Ishikawa (cell line): Measurements from ENCODE around the gene TNFRSF19.
A peak's percentile ranks its signal among the peaks of the same experiment; 100 is the strongest.

ENCODE experiments used
- CEBPB ChIP-seq: IDR thresholded peaks from 2 replicates; pipeline ENCODE4 v1.6.1; 2012
- CREB1 ChIP-seq: IDR thresholded peaks from 2 replicates; pipeline ENCODE4 v1.6.1; 2012; ENCODE audit warnings: low read depth
- EGR1 ChIP-seq: IDR thresholded peaks from 2 replicates; pipeline ENCODE4 v1.6.1; 2012
- EP300 ChIP-seq: IDR thresholded peaks from 2 replicates; pipeline ENCODE4 v1.6.1; 2012; ENCODE audit warnings: borderline replicate concordance
- FOXM1 ChIP-seq: IDR thresholded peaks from 2 replicates; pipeline ENCODE4 v1.6.1; 2012; ENCODE audit warnings: low read depth, borderline replicate concordance
- NFIC ChIP-seq: IDR thresholded peaks from 2 replicates; pipeline ENCODE4 v1.6.1; 2012
- RAD21 ChIP-seq: IDR thresholded peaks from 2 replicates; pipeline ENCODE4 v1.6.1; 2012; ENCODE audit warnings: low read depth
- TAF1 ChIP-seq: IDR thresholded peaks from 2 replicates; pipeline ENCODE4 v1.6.1; 2012; ENCODE audit warnings: low read depth, mild to moderate bottlenecking
- TCF12 ChIP-seq: IDR thresholded peaks from 2 replicates; pipeline ENCODE4 v1.6.1; 2012; ENCODE audit warnings: low read depth
- TEAD4 ChIP-seq: IDR thresholded peaks from 2 replicates; pipeline ENCODE4 v1.6.1; 2012
- YY1 ChIP-seq: IDR thresholded peaks from 2 replicates; pipeline ENCODE4 v1.6.1; 2012; ENCODE audit warnings: low read depth
- ZBTB7A ChIP-seq: IDR thresholded peaks from 2 replicates; pipeline ENCODE4 v1.6.1; 2012; ENCODE audit warnings: low read depth
- TF ChIP-seq, protein P1 (sequence below): IDR thresholded peaks from 2 replicates; pipeline ENCODE4 v1.6.1; 2012
- TF ChIP-seq, protein P2 (sequence below): IDR thresholded peaks from 2 replicates; pipeline ENCODE4 v1.6.1; 2012
- TF ChIP-seq, protein P3 (sequence below): IDR thresholded peaks from 2 replicates; pipeline ENCODE4 v1.6.1; 2012; ENCODE audit warnings: low read depth, mild to moderate bottlenecking

TNFRSF19 gene

DNA sequence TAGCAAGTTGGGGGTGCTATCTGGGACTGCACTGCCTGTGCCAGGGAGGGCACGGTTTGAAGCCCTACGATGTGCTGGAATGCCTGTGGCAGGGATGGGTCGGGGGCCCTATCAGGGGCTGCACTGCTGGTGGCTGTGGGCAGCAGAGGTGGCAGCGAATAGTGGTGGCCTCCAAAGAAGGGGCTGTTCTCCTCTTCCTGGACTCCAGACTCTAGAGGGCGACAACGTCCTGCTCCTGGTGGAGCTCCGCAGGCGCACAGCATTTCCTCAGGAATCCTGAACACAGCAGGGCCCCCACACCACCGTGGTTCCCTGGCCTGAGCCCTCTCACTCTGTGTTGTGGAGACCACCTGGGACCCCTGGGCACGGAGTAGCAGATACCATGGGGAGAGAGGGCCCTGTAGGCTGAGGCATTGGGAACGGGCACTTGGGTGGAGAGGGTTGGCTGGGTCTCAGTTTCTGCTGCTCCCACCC, 145.6 kb downstream of the TNFRSF19 start:
- TF ChIP-seq CEBPB (no peak), RAD21 (peak; percentile 67)

DNA sequence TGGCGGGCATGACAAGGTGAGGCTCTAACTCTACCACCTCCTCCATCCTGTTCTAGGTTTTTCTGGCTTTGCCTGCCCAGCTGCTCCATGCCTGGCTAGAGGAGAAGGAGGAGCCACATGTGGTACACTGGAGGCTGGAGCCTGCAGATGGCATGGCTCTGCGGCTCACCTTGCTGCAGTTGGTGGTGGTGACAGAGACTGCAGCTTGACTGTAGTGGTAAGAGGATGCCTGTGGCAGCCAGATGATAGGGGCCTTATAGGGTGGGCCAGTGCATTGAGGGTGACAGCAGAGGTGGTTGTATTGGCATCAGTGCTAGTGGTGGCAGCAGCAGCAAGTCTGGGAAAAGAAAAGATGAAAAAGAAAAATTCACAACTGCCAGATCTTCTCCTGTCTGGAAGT, 146.2 kb downstream of the TNFRSF19 start:
- TF ChIP-seq, protein P1, sequence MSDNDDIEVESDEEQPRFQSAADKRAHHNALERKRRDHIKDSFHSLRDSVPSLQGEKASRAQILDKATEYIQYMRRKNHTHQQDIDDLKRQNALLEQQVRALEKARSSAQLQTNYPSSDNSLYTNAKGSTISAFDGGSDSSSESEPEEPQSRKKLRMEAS: no peak
- no peak for TF ChIP-seq RAD21
- no peak for TF ChIP-seq CEBPB
- TF ChIP-seq YY1: no peak
- TF ChIP-seq ZBTB7A: no peak
- TF ChIP-seq, protein P2, sequence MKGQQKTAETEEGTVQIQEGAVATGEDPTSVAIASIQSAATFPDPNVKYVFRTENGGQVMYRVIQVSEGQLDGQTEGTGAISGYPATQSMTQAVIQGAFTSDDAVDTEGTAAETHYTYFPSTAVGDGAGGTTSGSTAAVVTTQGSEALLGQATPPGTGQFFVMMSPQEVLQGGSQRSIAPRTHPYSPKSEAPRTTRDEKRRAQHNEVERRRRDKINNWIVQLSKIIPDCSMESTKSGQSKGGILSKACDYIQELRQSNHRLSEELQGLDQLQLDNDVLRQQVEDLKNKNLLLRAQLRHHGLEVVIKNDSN: no peak
- no peak for TF ChIP-seq TAF1
- no peak for TF ChIP-seq TCF12

DNA sequence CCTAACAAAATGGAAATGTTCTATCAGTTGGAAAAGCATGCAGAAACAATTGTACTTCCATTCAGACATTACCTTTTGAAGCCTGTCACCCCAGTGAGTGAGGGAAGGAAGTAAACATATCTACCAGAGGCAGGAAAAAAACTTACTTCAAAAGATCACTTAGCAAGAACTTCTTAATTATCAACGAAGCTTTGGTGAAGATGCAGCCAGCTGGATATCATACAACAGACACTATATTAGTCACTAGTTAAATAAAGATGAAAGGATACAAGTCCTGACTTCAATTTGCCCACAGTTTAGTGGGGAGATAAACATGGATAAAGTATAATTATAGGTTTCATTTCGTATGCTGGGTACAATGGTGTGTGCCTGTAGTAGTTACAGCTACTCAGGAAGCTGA, 148.8 kb downstream of the TNFRSF19 start:
- TF ChIP-seq, protein P2: no peak
- no peak for TF ChIP-seq CREB1
- no peak for TF ChIP-seq TCF12
- TF ChIP-seq RAD21: no peak

DNA sequence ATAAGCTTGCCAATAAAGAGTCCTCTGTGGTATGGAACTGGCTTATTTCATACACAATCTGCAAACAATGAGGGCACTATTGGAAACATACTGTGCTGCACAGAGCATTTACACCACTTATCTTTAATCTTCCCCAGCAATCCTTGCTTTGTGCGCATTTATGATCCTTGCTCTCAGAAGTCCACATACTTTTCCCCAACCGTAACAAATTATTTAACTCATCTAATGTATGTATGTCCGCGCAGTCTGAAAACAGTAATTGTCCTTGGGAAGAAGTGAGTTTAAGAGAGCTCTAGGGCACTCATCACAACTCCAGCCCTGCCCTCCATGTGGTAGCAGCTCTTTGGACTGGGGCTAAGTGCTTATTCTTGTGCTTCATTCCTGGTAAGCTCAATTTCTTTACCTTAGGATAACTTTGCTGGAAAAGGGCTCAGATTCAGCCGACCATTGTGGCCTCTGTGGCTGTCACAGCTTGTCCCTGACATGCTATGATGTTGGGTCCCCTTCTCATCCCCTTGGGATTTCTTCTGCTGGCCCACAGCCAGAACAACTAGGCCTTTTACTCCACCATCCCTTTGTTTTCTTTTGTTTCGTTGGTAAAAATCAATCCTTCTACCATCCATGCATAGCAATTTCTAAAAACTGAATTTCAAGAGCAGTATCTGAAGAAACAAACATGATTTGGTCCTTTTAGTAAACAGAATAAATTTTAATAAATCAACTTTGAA, 152.7 kb downstream of the TNFRSF19 start:
- TF ChIP-seq CREB1: no peak
- TF ChIP-seq TCF12: no peak
- TF ChIP-seq, protein P3, sequence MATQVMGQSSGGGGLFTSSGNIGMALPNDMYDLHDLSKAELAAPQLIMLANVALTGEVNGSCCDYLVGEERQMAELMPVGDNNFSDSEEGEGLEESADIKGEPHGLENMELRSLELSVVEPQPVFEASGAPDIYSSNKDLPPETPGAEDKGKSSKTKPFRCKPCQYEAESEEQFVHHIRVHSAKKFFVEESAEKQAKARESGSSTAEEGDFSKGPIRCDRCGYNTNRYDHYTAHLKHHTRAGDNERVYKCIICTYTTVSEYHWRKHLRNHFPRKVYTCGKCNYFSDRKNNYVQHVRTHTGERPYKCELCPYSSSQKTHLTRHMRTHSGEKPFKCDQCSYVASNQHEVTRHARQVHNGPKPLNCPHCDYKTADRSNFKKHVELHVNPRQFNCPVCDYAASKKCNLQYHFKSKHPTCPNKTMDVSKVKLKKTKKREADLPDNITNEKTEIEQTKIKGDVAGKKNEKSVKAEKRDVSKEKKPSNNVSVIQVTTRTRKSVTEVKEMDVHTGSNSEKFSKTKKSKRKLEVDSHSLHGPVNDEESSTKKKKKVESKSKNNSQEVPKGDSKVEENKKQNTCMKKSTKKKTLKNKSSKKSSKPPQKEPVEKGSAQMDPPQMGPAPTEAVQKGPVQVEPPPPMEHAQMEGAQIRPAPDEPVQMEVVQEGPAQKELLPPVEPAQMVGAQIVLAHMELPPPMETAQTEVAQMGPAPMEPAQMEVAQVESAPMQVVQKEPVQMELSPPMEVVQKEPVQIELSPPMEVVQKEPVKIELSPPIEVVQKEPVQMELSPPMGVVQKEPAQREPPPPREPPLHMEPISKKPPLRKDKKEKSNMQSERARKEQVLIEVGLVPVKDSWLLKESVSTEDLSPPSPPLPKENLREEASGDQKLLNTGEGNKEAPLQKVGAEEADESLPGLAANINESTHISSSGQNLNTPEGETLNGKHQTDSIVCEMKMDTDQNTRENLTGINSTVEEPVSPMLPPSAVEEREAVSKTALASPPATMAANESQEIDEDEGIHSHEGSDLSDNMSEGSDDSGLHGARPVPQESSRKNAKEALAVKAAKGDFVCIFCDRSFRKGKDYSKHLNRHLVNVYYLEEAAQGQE: no peak
- TF ChIP-seq FOXM1: no peak
- TF ChIP-seq, protein P2: no peak
- TF ChIP-seq TAF1: no peak

DNA sequence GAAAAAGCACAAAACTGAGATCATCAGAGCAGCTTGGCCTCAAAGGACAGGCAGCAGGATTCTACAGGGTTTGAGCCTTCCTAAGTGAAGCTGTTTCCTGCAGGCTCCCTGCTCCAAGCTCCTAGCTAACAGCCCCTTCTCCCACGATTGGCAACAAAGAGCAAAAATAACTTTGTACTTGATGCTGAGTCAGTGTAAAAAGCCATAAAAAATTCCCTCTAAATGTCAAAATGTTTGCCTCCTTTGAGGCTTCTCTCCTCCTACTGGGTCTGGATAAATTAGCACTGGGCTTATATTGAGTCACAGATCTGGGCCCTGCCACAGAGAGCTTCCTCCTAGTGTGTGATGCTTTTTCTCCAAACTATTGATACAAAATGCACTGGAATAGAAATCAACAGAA, 153.3 kb downstream of the TNFRSF19 start:
- TF ChIP-seq TCF12: no peak
- TF ChIP-seq YY1: no peak
- TF ChIP-seq FOXM1: no peak
- TF ChIP-seq TEAD4: no peak
- no peak for TF ChIP-seq RAD21
- no peak for TF ChIP-seq EP300
- no peak for TF ChIP-seq CEBPB

DNA sequence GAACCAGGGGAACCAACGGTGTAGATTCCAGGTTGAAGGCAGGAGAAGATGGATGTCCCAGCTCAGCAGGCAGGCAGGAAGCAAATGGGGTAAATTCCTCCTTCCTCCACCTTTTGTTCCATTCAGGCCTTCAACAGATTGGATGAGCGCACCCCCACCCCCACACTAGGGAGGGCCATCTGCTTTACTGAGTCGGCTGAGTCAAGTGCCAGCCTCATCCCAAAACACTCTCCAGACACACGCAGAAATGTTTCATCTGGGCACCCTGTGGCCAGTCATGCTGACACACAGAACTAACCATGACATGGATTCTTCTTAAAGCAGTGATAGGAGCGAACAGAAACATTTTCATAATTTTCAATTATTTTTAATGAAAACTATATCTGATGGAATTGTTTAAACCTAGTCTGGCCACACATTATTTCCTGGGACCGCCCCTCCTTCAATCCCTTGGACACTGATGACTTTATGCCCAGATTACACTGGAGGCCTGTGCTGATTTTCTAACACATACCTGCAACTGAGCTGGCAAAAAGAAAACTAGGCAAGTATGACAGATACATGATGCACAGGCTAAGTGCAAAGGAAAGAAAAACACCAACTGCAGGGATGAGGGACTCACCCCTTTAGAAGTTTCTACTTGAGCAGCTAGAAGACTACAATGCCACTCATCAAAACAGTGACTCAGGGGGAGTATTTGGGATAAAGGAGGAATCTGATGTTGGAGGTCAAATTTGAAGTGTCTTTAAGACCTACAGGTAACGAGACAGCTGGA, 154.2 kb downstream of the TNFRSF19 start:
- TF ChIP-seq FOXM1: no peak
- TF ChIP-seq YY1: no peak
- TF ChIP-seq ZBTB7A: no peak
- TF ChIP-seq TAF1: no peak
- TF ChIP-seq, protein P3: no peak
- TF ChIP-seq, protein P1: no peak
- TF ChIP-seq, protein P2: no peak
- TF ChIP-seq TCF12: no peak
- no peak for TF ChIP-seq EP300
- TF ChIP-seq EGR1: no peak
- TF ChIP-seq CEBPB: no peak
- TF ChIP-seq NFIC: no peak
- TF ChIP-seq RAD21: no peak
